ENCODE results near the gene MRPL33.

MRPL33 gene

GRCh38 chr2:27806311-27807059 is 35.0 kb downstream of the MRPL33 start:
- H3K4me1 Mint-ChIP-seq, result peaks cover 26% of the 10 kb centered on the region
- H3K9me3 Mint-ChIP-seq, result no peaks in the 10 kb centered on the region
- H3K27ac Mint-ChIP-seq, result no peak overlapping the region
- DNase-seq (ENCODE audit: low spot score in 2 of 2) (no peak), ATAC-seq (no peak)
- no peaks in the 10 kb centered on the region for H3K36me3 Mint-ChIP-seq
- H3K4me3 Mint-ChIP-seq, result no peak overlapping the region

GRCh38 chr2:27807476-27807875 is 36.0 kb downstream of the MRPL33 start:
- H3K9me3 Mint-ChIP-seq, result no peaks in the 10 kb centered on the region
- ATAC-seq, result no peak

DNA sequence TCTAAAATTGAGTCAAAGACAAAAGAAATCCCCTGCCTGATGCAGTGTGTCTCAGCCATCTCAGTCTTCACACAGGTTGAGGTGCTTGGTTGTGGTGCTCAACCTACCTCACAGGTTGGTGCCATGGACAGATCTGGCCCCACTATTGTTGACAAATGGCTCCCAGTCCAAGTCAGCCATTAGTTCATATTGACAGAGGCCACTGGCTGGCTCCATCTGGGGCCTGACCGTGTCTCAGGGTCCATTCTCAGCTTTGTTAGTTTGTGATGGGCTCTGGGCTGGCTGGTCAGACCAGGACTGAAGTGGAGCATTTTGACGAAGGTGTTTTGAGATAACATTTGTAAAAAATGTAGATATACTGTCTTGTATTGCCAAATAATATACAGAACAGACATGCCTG is 36.9 kb downstream of the MRPL33 start:
- DNase-seq (ENCODE audit: low spot score in 2 of 2) (no peak), ATAC-seq (no peak)
- H3K4me3 Mint-ChIP-seq, result no peak overlapping the region
- H3K27ac Mint-ChIP-seq, result peak overlapping the region; percentile 70
- no peaks in the 10 kb centered on the region for H3K9me3 Mint-ChIP-seq
- peaks cover 26% of the 10 kb centered on the region for H3K4me1 Mint-ChIP-seq
- no peaks in the 10 kb centered on the region for H3K36me3 Mint-ChIP-seq

More at GRCh38 chr2:27807476-27807875, 36.0 kb downstream of the MRPL33 start:
- DNase-seq (ENCODE audit: low spot score in 2 of 2), result no peak
- H3K27ac Mint-ChIP-seq, result peak overlapping the region; percentile 70
- H3K4me1 Mint-ChIP-seq, result peaks cover 26% of the 10 kb centered on the region
- no peak overlapping the region for H3K4me3 Mint-ChIP-seq
- H3K36me3 Mint-ChIP-seq, result no peaks in the 10 kb centered on the region

DNA sequence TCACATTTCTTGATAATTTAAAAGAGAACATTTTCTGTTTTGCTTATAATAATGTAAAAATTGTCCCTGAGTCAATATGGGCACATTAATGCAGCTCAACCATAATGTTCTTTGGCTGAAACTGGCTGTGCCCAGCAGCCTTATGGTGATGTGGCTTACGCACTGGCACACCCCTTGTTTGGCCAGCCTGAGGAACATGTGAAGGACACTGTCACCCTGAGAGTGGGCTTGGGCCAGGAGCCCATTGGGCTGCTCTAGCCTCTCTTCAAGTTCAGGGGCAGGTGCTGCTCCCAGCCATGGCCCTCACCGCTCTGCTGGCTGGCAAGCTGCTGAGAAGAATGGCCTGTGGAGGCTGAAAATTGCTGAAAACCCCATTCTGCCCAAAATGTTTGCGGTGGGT is 37.5 kb downstream of the MRPL33 start:
- ATAC-seq, result no peak

DNA sequence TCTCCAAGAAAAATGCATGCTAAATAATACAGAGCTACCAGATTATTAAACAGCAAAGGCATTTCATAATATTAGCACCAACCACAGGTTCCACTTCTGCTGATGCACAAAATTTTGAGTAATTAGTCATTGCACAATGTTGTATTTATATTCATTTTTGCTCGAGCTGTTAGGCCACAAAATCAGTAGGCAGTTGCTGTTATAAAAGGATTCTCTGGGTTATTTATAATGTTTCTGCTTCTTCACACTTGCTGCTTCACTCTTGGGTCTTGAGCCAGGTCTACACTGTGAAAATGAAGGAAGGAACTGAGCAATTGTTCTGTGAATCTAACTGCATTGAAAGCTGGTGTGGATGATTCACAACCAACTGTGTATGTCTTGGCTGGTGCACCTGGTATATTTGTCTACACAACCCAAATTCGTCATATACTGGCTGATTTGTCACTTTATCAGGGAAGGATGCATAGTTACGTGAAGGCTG is 38.3 kb downstream of the MRPL33 start:
- no peaks in the 10 kb centered on the region for H3K36me3 Mint-ChIP-seq
- DNase-seq (ENCODE audit: low spot score in 2 of 2) (no peak), ATAC-seq (peak; percentile 91)
- no peaks in the 10 kb centered on the region for H3K9me3 Mint-ChIP-seq
- H3K27ac Mint-ChIP-seq, result peak overlapping the region; percentile 81
- H3K4me1 Mint-ChIP-seq, result peaks cover 26% of the 10 kb centered on the region
- no peak overlapping the region for H3K4me3 Mint-ChIP-seq

More for the DNA sequence above, 37.5 kb downstream of the MRPL33 start:
- Mint-ChIP-seq H3K9me3 (no peaks in the 10 kb centered on the region), H3K4me3 (no peak overlapping the region), H3K4me1 (peaks cover 26% of the 10 kb centered on the region), H3K36me3 (no peaks in the 10 kb centered on the region), H3K27ac (no peak overlapping the region)
- DNase-seq (ENCODE audit: low spot score in 2 of 2), result no peak

DNA sequence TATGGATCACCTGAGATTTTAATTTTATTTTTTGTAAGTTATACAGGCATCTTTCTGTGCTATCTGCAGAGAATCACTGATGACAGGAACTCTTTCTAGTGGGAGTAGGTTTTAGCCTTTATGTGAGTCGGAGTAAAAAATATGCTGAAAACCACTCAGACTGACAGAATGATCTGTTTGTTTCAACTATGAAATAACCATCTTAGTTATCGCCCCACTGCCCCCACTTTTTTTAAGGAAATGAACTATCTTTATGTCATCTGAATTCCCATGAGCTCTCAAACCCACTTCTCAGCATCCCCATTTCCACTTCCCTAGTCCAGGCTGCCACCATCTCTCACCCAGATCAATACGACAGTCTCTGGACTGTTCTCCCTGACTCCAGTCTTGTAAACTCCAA is 38.9 kb downstream of the MRPL33 start:
- Mint-ChIP-seq H3K36me3 (no peaks in the 10 kb centered on the region), H3K4me1 (peaks cover 26% of the 10 kb centered on the region), H3K9me3 (no peaks in the 10 kb centered on the region), H3K4me3 (no peak overlapping the region), H3K27ac (peak overlapping the region; percentile 81)
- ATAC-seq (no peak), DNase-seq (ENCODE audit: low spot score in 2 of 2) (no peak)

DNA sequence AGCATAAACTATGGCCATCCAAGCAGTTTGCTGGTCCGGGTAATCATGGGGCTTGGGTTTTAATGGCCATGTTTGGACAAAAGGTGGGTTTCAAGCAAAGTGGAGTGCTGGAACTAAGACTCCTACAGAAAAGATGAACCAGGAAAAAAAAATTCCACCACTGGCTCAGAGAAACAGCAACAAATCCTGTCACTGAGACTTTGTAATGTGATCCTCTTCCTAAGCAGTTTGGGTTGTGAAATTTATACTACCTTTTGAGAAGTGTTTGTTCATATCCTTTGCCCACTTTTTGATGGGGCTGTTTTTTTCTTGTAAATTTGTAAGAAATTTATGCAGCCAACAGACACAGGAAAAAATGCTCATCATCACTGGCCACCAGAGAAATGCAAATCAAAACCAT is 40.2 kb downstream of the MRPL33 start:
- Mint-ChIP-seq H3K9me3 (no peaks in the 10 kb centered on the region), H3K4me1 (peaks cover 26% of the 10 kb centered on the region), H3K27ac (no peak overlapping the region), H3K36me3 (no peaks in the 10 kb centered on the region), H3K4me3 (no peak overlapping the region)
- ATAC-seq (no peak), DNase-seq (ENCODE audit: low spot score in 2 of 2) (no peak)

DNA sequence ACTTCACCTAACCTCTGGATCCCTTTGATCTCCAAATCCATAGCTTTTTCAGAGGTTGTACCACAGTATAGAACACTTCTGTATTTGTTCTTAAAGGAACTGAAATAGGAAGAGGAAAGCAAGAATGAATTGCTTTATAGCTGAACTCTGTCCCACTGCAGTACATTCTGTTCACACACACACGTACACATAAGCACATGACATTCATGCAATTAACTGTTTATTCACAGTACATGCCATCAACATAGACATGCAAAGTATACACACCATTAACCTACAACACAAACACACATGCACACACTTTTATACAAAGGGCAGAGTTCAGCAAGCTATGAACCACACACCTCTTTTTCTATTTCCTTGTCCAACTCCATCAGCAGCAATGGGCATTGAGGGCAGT is 43.2 kb downstream of the MRPL33 start:
- ATAC-seq (no peak), DNase-seq (ENCODE audit: low spot score in 2 of 2) (no peak)
- Mint-ChIP-seq H3K4me3 (no peak overlapping the region), H3K9me3 (no peaks in the 10 kb centered on the region), H3K27ac (no peak overlapping the region), H3K36me3 (no peaks in the 10 kb centered on the region), H3K4me1 (peaks cover 15% of the 10 kb centered on the region)

GRCh38 chr2:27815860-27816438 is 44.4 kb downstream of the MRPL33 start:
- H3K27ac Mint-ChIP-seq, result no peak overlapping the region
- no peak for ATAC-seq

GRCh38 chr2:27822049-27822448 is 50.5 kb downstream of the MRPL33 start:
- peaks cover 6% of the 10 kb centered on the region for H3K36me3 Mint-ChIP-seq
- H3K27ac Mint-ChIP-seq, result no peak overlapping the region
- H3K9me3 Mint-ChIP-seq, result peaks cover 5% of the 10 kb centered on the region
- H3K4me3 Mint-ChIP-seq, result no peak overlapping the region
- no peak for ATAC-seq
- no peak for DNase-seq (ENCODE audit: low spot score in 2 of 2)
- no peaks in the 10 kb centered on the region for H3K4me1 Mint-ChIP-seq

More at GRCh38 chr2:27815860-27816438, 44.4 kb downstream of the MRPL33 start:
- Mint-ChIP-seq H3K9me3 (no peaks in the 10 kb centered on the region), H3K4me1 (peaks cover 3% of the 10 kb centered on the region), H3K36me3 (no peaks in the 10 kb centered on the region), H3K4me3 (no peak overlapping the region)
- DNase-seq (ENCODE audit: low spot score in 2 of 2), result no peak

GRCh38 chr2:27823135-27823534 is 51.6 kb downstream of the MRPL33 start:
- no peak for DNase-seq (ENCODE audit: low spot score in 2 of 2)
- Mint-ChIP-seq H3K9me3 (peaks cover 5% of the 10 kb centered on the region), H3K4me1 (no peaks in the 10 kb centered on the region), H3K4me3 (no peak overlapping the region), H3K36me3 (peaks cover 7% of the 10 kb centered on the region), H3K27ac (no peak overlapping the region)
- no peak for ATAC-seq

DNA sequence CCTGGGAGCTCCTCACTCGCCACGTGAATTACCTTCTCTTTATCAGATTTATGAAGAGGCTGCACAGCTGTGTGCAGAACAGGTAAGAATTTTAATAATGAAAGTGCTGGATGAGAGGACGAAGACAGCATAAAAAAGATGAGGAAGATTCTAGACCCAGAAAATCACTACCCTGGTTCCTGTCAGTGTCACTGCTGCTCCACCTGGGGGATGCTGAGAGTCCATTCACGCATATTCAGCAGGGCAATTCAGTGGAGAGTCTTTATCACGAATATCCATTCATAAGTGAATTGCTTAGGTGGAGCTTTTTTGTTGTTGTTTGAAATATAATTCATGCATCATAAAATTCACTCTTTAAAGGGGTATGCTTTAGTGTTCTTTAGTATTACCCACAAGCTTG is 52.0 kb downstream of the MRPL33 start:
- Mint-ChIP-seq H3K4me3 (no peak overlapping the region), H3K36me3 (peaks cover 7% of the 10 kb centered on the region)
- no peak for ATAC-seq

DNA sequence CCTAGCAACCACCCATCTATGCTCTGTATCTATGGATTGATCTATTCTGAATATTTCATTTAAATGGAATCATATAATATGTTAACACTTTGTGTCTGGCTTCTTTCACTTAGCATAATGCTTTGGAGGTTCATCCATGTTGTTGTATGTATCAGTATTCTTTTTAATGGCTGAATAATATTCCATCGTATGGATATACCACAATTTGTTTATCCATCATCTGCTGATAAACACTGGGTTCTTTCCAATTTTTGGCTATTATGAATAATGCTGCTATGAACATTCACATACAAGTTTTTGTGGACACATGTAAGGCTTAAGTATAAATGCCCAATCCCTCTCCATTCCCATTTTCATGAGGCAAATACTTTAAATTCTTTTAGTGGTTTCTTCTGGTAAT is 52.9 kb downstream of the MRPL33 start:
- peaks cover 7% of the 10 kb centered on the region for H3K36me3 Mint-ChIP-seq
- no peak for DNase-seq (ENCODE audit: low spot score in 2 of 2)
- H3K4me1 Mint-ChIP-seq, result no peaks in the 10 kb centered on the region

More for the DNA sequence above, 52.0 kb downstream of the MRPL33 start:
- H3K27ac Mint-ChIP-seq, result no peak overlapping the region
- DNase-seq (ENCODE audit: low spot score in 2 of 2), result no peak
- no peaks in the 10 kb centered on the region for H3K4me1 Mint-ChIP-seq
- H3K9me3 Mint-ChIP-seq, result peaks cover 5% of the 10 kb centered on the region

DNA sequence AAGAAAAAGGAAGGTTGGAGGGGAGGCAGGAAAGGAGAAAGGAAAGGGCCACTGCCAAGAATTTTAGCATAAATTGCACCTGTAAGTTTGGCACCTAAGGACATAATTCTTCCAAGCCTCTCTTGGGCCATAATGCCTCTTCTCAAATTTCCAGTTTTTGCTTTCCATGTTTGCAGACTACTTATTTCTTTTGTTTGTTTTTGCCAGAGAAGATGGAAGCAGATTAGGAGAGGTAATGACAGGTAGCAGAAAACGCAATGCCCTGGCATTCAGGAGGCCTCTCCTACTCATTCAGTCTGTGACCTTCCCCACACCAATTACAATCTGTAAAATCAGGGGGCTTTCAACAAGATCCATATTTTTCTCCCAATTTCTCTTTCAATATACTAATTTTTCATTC is 56.8 kb downstream of the MRPL33 start:
- Mint-ChIP-seq H3K27ac (no peak overlapping the region), H3K4me1 (no peaks in the 10 kb centered on the region), H3K36me3 (peaks cover 12% of the 10 kb centered on the region), H3K9me3 (peaks cover 5% of the 10 kb centered on the region), H3K4me3 (no peak overlapping the region)
- no peak for ATAC-seq
- DNase-seq (ENCODE audit: low spot score in 2 of 2), result no peak

More for the DNA sequence above, 52.9 kb downstream of the MRPL33 start:
- Mint-ChIP-seq H3K4me3 (no peak overlapping the region), H3K9me3 (peaks cover 5% of the 10 kb centered on the region), H3K27ac (no peak overlapping the region)
- ATAC-seq, result no peak
